GM19468 (cell line): ENCODE measurements around the gene ANKRD55.
"Not testable (repeated sequence)": the region's sequence is repeated elsewhere in the genome, so short reads cannot be mapped to it uniquely, and the experiment has no call there.

Experiments used
- ATAC-seq: cut with Tn5 transposase; IDR thresholded peaks from one replicate; pipeline ENCODE4 v1.9.1; 2021; ENCODE audit warnings: mild to moderate bottlenecking, moderate library complexity, moderate number of reproducible peaks; ENCODE audit not compliant: unreplicated experiment; ENCODE audit errors: extremely low read depth

The ANKRD55 gene

DNA sequence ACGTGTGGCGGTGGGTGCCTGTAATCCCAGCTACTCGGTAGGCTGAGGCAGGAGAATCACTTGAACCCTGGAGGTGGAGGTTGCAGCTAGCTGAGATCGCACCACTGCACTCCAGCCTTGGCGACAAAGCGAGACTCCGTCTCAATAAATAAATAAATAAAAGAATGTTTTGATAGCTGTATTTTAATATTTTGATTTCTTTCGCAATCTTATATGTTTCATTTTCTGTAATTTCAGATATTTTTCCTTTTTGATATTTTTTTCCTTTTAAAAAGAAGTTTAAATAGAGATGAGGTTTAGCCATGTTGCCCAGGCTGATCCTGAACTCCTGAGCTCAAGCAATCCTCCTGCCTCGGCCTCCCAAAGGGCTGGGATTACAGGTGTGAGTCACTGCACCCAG lies 82.4 kb downstream of the ANKRD55 start:
- ATAC-seq, result not testable (repeated sequence)

- ATAC-seq, result peak; percentile 70
Measured at GRCh38 chr5:56148453-56148971, 84.6 kb downstream of the ANKRD55 start.

- no peak for ATAC-seq
Measured at GRCh38 chr5:56147659-56148230, 85.4 kb downstream of the ANKRD55 start.

DNA sequence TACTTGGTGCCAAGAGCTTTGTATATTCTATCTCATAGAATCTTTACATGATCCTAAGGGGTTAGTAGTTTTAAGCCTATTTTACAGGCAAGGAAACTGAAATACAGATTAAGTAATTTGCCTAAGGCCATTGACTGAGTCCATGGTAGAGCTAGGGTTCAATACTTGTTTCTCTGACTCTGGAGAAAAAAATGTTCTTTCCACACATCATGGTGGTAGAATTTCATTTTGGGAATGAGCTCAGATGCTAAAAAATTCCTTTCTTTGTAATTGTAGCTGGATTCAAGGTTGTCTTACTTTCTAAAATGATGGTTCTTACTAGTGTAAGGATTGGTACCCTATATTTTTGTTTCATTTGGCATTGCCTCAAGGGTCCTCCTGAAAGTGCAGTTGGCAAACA lies 86.0 kb downstream of the ANKRD55 start:
- no peak for ATAC-seq

GRCh38 chr5:56146674-56147073 lies 86.5 kb downstream of the ANKRD55 start:
- ATAC-seq, result no peak

GRCh38 chr5:56145511-56145910 lies 87.6 kb downstream of the ANKRD55 start:
- no peak for ATAC-seq

GRCh38 chr5:56145106-56145505 lies 88.0 kb downstream of the ANKRD55 start:
- no peak for ATAC-seq

DNA sequence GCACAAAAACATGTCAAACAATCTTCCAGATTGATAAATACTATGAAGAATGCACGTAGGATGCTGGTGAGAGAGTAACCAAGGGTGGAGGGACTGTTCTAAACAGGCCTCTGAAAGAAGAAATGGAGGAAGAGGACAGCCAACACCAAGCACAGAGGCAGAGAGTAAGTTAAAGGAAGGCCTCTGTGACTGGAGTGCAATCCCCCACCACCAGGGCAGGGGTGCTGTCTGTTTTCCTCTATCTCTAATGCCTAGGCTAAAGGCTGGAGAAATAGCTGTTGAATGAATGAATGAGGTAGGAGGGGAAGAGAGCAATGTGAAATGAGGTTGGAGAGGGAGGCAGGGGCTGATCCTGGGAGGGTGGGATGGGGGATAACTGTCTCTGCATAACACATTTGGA lies 88.9 kb downstream of the ANKRD55 start:
- ATAC-seq, result no peak

GRCh38 chr5:56143373-56143714 lies 89.8 kb downstream of the ANKRD55 start:
- ATAC-seq, result no peak

DNA sequence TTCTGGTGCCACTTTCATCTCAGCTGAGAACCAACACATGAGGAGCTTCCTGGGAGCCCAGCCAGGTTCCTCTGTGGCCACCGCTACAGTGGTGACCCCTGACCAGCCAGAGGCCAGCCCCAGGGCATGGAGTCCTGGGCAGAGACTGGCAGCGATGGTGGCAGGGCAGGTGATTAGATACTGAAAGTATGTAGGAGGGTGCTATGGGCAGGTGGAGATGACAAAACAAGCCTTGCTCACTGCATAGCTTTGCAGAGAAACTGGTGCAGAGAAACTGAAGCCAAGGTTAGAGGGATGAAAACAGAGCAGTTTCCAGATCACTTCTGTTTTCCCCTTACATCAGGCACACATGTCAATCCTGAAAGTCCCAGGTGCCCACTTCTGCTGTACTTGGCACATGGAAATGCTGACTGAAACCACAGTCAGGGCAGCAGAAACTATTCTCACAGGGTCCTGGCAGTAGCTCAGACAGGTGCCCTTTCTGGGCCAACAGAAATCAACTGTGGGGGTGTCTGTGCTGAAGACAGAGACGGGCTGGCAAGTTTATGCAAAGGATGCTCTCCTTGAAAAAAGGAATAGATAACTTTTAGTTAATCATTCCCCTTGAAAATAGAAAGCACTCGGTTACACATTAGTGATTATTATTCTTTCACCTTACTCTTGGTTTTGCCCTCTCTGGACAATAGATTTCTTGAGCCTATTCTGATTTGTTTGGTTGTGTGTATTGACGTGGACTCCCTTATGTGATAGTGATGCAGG lies 90.3 kb downstream of the ANKRD55 start:
- peak; percentile 88 for ATAC-seq

DNA sequence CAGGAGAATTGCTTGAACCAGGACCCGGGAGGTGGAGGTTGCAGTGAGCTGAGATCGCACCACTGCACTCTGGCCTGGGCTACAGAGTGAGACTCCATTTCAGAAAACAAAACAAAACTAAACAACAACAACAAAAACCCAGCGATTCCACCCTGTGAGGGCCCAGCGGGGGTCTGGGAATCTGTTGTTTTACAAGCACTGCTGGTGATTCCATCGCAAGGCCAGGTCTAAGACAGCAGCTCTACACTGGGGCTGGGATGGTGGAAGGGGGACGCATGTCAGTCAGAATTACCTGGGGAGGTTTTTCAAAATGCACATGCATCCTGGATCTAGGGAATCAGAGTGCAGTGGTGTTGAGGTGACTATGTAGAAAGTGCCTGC lies 90.9 kb downstream of the ANKRD55 start:
- ATAC-seq, result no peak

DNA sequence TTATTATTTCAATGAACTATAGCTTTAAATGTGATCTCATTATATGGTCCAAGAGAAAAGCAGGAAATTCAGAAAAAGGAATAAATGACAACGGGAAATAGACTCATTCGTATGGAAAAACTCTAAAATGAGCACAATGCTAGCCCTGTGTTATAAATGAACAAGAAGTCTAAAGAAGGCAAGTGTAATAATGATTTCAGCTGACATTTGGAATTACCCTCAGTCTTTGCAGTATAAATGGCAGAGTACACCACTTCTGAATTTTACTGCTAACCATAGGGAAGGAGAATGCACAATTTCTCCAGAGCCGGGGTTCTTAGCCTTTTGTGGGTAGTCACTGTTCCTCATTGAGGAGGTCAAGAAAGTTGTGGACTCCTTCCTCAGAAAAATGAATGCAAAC lies 93.1 kb downstream of the ANKRD55 start:
- ATAC-seq, result no peak

GRCh38 chr5:56130664-56131063 lies 102.5 kb downstream of the ANKRD55 start:
- ATAC-seq, result no peak

GRCh38 chr5:56129288-56129687 lies 103.8 kb downstream of the ANKRD55 start:
- no peak for ATAC-seq

- no peak for ATAC-seq
Measured at GRCh38 chr5:56128113-56128512, 105.0 kb downstream of the ANKRD55 start.

DNA sequence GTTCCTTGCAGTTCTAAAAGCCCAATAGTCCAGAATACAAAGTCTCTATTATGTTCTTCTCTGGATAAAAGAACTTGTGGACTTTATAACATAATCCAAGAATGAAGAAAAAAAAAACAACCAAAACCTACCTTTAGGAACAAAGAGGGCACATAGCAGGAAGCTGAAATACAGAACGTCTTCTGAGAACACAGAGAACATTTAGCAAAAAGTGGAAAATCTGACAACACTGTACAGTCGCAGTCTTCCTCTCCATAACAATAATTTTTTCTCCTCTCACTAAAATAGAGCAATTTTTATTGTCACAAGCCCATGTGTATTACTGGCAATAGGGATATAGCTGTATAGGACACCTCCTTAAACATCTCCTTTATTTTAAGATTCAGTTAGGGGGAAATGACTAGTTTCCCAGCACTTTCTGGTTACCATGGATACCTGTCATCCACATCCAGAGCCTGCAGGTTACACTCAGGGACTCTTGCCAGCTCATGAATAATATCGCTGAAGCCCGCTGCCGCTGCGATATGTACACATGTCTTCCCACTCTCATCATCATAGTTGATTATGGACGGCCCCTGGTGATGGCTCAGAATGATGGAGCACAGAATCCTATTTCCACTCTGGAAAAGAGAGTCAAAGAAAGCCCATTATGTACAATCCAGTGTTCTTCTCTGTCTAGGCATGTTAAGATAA lies 106.5 kb downstream of the ANKRD55 start:
- no peak for ATAC-seq

GRCh38 chr5:56123531-56124243 lies 109.4 kb downstream of the ANKRD55 start:
- no peak for ATAC-seq

DNA sequence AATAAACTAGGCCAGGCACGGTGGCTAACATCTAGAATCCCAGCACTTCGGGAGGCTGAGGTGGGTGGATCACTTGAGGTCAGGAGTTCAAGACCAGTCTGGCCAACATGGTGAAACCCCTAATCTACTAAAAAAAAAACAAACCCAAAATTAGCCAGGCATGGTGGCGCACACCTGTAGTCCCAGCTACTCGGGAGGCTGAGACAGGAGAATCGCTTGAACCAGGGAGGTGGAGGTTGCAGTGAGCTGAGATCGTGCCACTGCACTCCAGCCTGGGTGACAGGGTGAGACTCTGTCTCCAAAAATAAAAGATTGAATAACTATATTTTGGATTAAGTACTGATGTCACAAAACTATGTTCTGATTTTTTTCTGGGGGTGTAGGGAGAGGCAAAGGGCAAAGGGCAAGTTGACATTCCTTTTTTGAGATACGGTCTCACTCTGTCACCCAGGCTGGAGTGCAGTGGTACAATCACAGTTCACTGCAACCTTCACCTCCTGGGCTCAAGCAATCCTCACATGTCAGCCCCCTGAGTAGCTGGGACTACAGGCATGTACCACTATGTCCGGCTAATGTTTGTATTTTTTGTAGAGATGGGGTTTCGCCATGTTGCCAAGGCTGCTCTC lies 110.7 kb downstream of the ANKRD55 start:
- ATAC-seq, result not testable (repeated sequence)

GRCh38 chr5:56119050-56119449 lies 114.1 kb downstream of the ANKRD55 start:
- ATAC-seq, result no peak

DNA sequence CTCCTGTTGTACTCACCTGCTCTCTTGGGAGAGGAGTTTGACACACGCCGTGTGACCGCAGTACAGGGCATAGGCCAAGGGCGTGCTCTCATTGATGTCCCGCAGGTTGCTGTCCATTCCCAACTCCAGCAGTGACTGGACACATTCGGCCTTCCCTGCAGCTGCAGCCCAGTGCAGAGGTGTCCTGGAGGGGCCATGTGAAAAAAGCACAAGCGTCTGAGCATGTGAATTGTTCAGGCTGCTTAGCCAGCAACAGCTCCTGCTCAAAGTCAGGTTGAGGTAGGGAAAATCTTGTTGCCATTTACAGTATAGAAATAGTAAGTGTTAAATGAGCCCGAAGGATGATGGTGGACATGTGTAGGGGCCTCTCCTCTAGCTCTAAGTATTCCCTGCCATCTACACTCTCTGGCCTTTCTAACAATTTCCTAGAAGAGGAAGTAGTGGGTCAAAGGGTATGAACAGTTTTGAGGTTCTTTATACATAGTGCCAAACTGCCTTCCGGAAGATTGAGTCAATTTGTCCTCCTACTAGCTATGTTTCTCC lies 116.5 kb downstream of the ANKRD55 start:
- no peak for ATAC-seq
